GM12872 (cell line): ENCODE data around the gene NUP214.
A peak's percentile ranks its signal among the peaks of the same experiment; 100 is the strongest.

ENCODE experiments used
- TF ChIP-seq, protein P1 (sequence below): IDR thresholded peaks from 3 replicates; pipeline ENCODE4 v1.5.1; 2011; ENCODE audit warnings: low read depth, mild to moderate bottlenecking, low read length, moderate library complexity; ENCODE audit not compliant: insufficient read depth

Gene NUP214

DNA sequence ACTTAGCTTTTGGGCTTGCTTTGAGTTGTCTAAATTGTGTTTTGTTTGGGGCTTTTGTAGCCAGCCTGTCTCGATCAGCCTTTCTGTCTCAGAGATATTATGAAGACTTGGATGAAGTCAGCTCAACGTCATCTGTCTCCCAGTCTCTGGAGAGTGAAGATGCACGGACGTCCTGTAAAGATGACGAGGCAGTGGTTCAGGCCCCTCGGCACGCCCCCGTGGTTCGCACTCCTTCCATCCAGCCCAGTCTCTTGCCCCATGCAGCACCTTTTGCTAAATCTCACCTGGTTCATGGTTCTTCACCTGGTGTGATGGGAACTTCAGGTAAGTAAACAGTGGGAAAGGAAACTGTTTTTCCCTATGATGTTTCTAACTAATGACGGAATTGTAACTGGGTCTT, 48.6 kb downstream of the NUP214 start:
- TF ChIP-seq, protein P1, sequence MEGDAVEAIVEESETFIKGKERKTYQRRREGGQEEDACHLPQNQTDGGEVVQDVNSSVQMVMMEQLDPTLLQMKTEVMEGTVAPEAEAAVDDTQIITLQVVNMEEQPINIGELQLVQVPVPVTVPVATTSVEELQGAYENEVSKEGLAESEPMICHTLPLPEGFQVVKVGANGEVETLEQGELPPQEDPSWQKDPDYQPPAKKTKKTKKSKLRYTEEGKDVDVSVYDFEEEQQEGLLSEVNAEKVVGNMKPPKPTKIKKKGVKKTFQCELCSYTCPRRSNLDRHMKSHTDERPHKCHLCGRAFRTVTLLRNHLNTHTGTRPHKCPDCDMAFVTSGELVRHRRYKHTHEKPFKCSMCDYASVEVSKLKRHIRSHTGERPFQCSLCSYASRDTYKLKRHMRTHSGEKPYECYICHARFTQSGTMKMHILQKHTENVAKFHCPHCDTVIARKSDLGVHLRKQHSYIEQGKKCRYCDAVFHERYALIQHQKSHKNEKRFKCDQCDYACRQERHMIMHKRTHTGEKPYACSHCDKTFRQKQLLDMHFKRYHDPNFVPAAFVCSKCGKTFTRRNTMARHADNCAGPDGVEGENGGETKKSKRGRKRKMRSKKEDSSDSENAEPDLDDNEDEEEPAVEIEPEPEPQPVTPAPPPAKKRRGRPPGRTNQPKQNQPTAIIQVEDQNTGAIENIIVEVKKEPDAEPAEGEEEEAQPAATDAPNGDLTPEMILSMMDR = no peak

DNA sequence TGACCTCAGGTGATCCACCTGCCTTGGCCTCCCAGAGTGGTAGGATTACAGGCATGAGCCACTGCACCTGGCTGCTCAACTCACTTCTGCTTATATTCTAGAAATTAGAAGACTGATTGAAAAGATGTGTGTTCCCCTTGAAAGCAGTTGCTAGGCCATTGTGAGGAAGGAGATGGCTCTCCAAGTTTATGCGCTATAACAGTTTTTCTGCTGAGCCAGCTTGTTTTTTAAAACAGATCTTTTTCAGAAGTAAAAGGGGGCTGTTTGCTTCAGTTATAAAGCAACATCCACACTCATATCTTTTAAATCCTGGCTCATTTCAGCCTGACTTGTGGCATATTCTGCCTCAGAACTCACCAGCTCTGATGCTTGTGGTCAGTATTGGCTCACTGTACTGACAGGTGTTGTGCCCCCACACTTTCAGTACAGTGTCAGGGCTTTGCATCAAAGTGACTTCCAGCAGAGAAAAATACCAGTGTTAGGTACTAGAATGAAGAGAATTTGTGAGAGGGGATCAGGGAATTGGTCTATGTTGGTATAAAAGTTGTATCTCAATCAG, 49.4 kb downstream of the NUP214 start:
- TF ChIP-seq, protein P1 = no peak

DNA sequence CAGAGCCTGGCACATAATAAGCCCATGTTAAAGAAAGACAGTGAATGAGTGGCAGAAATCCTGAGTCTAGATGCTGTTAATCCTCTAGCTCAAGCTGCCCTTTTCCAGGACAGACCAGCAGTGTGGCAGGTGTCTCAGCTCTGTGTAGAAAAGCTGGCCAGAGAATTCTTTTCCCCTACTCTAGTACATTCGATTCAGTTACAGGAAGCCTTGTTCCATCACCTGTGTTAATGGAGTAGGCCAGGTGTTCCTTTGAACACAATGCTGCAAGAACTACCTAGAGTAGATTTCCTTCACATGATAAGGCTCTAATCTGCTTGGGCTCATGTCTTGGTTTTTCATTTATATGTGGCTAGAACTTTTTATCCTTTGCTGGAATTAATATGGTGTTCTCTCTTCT, 52.5 kb downstream of the NUP214 start:
- TF ChIP-seq, protein P1 = no peak

DNA sequence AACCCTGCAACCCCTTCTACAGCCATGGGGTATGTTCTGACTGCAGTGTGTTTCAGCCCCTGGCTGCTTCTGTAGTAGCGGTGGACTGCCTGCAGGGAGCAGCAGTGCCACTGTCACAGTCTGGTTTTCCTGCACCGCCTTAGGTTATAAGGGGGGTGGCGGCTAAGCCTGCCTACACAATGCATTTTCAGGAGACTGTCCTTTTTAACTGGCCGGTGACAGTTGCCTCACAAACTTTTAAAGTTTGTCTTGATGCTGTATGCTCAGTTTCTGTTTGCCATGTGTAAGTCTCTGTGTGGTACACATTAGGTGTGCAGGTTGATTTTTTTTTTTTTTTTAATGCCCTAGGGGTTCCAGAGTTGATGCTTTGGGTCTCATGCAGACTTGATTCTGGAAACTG, 53.0 kb downstream of the NUP214 start:
- TF ChIP-seq, protein P1 = peak; percentile 98

DNA sequence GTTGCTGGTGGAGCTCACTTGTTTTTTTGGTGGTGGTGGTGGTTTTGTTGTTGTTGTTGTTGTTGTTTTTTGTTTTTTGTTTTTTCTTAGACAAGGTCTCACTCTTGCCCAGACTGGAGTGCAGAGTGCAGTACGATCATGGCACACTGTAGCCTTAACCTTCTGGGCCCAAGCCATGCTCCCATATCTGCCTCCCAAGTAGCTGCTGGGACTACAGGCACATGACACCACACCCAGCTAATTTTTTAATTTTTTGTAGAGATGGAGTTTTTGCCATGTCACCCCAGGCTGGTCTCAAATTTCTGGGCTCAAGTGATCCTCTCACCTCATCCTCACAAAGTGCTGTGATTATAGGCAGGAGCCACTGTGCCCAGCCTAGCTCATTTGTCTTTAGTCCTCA, 53.5 kb downstream of the NUP214 start:
- TF ChIP-seq, protein P1 = no peak

DNA sequence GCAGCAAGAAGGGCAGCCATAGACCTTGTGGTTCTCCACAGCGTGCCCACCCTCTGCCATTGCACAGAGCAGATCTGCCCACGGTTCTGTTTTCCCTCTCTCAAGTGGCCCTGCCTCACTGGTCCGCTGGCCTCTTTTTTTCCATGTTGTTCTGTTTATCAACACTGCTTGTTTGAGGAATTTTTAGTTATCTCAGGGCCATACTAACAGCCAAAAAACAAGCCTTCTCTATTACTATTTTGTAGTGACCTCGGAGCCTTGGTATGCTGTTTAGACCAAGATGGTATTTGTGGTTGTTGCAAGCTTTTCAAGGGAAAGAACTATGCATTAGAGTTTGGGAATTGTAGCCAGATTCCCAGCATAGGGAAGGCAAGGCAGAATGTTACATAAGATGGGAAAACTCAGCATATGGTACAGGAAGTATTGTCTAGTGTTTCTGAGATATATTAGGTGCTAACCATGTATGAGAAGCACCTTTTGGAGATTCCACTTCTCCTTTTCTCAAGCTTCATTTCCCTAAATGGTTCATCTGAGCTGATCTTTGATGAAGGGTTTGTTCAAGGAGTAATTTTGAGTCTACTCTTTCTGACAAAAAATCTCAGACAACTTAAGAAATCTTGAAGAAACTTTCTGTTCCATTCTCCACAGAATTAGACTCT, 54.3 kb downstream of the NUP214 start:
- TF ChIP-seq, protein P1 = no peak

DNA sequence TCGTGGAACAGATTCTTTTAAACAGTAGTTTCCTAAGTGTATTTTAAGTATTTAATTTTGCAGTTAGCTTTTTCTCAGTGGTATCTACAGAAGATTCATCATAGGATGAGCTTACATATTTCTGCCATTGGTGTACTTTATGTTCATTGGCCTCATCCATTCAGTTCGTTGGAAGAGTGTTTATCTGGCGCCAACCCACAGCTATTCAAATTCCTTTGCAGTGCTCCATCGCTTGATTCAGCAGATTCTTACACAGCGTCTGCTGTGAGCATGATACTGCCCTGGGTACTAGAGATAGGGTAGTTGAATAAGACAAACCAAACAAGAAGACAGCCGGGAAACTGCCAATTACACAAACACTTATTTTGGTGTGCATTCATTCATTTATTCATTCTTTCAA, 55.1 kb downstream of the NUP214 start:
- TF ChIP-seq, protein P1 = no peak
